Loucy (cell line): Measurements from ENCODE around the gene PITPNC1.
"Not testable (repeated sequence)": the region's sequence is repeated elsewhere in the genome, so short reads cannot be mapped to it uniquely, and the experiment has no call there.

ENCODE experiments used
- H2AFZ ChIP-seq: fragments of 200-600 bp; sonication (generic); 2 replicates; pipeline ENCODE4 v1.6.0; 2016; ENCODE audit warnings: antibody characterized with exemption, mild to moderate bottlenecking, low read length, moderate library complexity
- H3F3A ChIP-seq: fragments of 200-600 bp; 2 replicates; pipeline ENCODE4 v1.6.0; 2016; ENCODE audit warnings: antibody characterized with exemption, low read depth, mild to moderate bottlenecking
- H3K27me3 ChIP-seq: fragments of 200-600 bp; sonication (generic); 2 replicates; pipeline ENCODE4 v1.6.1; 2014; ENCODE audit warnings: low read length, mild to moderate bottlenecking; ENCODE audit not compliant: insufficient read depth, poor library complexity, severe bottlenecking
- H3K36me3 ChIP-seq: fragments of 200-600 bp; sonication (generic); 2 replicates; pipeline ENCODE4 v1.6.1; 2016; ENCODE audit warnings: low read length; ENCODE audit not compliant: insufficient read depth
- H3K4me1 ChIP-seq: fragments of 200-600 bp; sonication (generic); 2 replicates; pipeline ENCODE4 v1.5.1; 2014; ENCODE audit warnings: low read length, mild to moderate bottlenecking; ENCODE audit not compliant: insufficient read depth, poor library complexity, severe bottlenecking
- H3K4me2 ChIP-seq: fragments of 200-600 bp; sonication (generic); 2 replicates; pipeline ENCODE4 v1.6.0; 2014; ENCODE audit warnings: antibody characterized with exemption, low read length, low read depth, mild to moderate bottlenecking; ENCODE audit not compliant: poor library complexity, severe bottlenecking
- H3K4me3 ChIP-seq: fragments of 200-600 bp; sonication (generic); 2 replicates; pipeline ENCODE4 v1.5.1; 2014; ENCODE audit warnings: low read length, mild to moderate bottlenecking, mixed read lengths; ENCODE audit not compliant: poor library complexity, severe bottlenecking
- H3K79me2 ChIP-seq: fragments of 200-600 bp; sonication (generic); 2 replicates; pipeline ENCODE4 v1.6.1; 2014; ENCODE audit warnings: low read length; ENCODE audit not compliant: insufficient read depth
- H3K9ac ChIP-seq: fragments of 200-600 bp; sonication (generic); 2 replicates; pipeline ENCODE4 v1.6.0; 2014; ENCODE audit warnings: mild to moderate bottlenecking, low read depth, low read length, moderate library complexity; ENCODE audit not compliant: poor library complexity, severe bottlenecking
- H3K9me2 ChIP-seq: fragments of 200-600 bp; sonication (generic); replicated peaks from 2 replicates; pipeline ENCODE4 v1.6.1; 2016; ENCODE audit warnings: low read depth, low read length, mixed read lengths
- H3K9me3 ChIP-seq: fragments of 200-600 bp; sonication (generic); 2 replicates; pipeline ENCODE4 v1.6.1; 2014; ENCODE audit warnings: mild to moderate bottlenecking, antibody characterized with exemption, low read length, low read depth; ENCODE audit not compliant: insufficient read depth
- H4K20me1 ChIP-seq: fragments of 200-600 bp; sonication (generic); 2 replicates; pipeline ENCODE4 v1.6.0; 2014; ENCODE audit warnings: antibody characterized with exemption, low read length, mild to moderate bottlenecking; ENCODE audit not compliant: insufficient read depth, poor library complexity, severe bottlenecking
- EZH2phosphoT487 ChIP-seq: fragments of 200-600 bp; IDR thresholded peaks from 2 replicates; pipeline ENCODE4 v1.6.1; 2018; ENCODE audit warnings: antibody characterized with exemption, mild to moderate bottlenecking, moderate library complexity, borderline replicate concordance
- TF ChIP-seq, protein P1 (sequence below): fragments of 200-600 bp; sonication (generic); conservative IDR thresholded peaks from 2 replicates; pipeline ENCODE4 v1.5.1; 2014; ENCODE audit warnings: mild to moderate bottlenecking, antibody characterized with exemption, low read length

Gene PITPNC1

DNA sequence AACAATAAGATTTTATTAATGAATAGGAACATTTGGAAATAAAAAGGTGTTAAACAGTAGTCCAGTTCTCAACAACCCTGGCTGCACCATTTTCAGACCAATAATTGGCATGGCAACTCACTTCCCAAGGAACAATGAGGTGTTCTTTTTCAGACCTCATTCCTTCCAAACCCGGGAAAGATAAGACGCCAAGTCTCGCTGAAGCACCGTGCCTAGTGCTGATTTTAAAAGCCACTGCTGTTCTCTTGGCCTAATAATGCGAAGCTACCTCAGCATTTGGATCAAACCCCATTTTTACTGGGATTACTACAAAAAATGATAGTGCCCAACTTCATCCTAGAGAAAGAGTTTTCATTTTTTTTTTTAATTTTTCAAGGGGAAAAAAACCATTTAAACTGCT, 265.4 kb downstream of the PITPNC1 start:
- Histone ChIP-seq H3K9me3 (no peaks in the 10 kb centered on the region), H3F3A (no peaks in the 10 kb centered on the region), H3K27me3 (no peaks in the 10 kb centered on the region), H3K4me2 (no peak overlapping the region), H3K9me2 (no peaks in the 10 kb centered on the region), H2AFZ (no peak overlapping the region), H3K79me2 (no peaks in the 10 kb centered on the region), H3K36me3 (no peaks in the 10 kb centered on the region), H3K4me1 (no peaks in the 10 kb centered on the region), H3K9ac (no peak overlapping the region), H4K20me1 (no peaks in the 10 kb centered on the region), H3K4me3 (no peak overlapping the region)
- no peak for TF ChIP-seq EZH2phosphoT487
- TF ChIP-seq, protein P1, sequence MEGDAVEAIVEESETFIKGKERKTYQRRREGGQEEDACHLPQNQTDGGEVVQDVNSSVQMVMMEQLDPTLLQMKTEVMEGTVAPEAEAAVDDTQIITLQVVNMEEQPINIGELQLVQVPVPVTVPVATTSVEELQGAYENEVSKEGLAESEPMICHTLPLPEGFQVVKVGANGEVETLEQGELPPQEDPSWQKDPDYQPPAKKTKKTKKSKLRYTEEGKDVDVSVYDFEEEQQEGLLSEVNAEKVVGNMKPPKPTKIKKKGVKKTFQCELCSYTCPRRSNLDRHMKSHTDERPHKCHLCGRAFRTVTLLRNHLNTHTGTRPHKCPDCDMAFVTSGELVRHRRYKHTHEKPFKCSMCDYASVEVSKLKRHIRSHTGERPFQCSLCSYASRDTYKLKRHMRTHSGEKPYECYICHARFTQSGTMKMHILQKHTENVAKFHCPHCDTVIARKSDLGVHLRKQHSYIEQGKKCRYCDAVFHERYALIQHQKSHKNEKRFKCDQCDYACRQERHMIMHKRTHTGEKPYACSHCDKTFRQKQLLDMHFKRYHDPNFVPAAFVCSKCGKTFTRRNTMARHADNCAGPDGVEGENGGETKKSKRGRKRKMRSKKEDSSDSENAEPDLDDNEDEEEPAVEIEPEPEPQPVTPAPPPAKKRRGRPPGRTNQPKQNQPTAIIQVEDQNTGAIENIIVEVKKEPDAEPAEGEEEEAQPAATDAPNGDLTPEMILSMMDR, result no peak

GRCh38 chr17:67644061-67644460, 267.0 kb downstream of the PITPNC1 start:
- no peaks in the 10 kb centered on the region for H3K36me3 ChIP-seq
- H3K4me1 ChIP-seq, result no peaks in the 10 kb centered on the region
- no peak overlapping the region for H3K4me3 ChIP-seq
- no peaks in the 10 kb centered on the region for H3K9me3 ChIP-seq
- H3K9me2 ChIP-seq, result no peaks in the 10 kb centered on the region
- H2AFZ ChIP-seq, result no peak overlapping the region
- no peaks in the 10 kb centered on the region for H3K79me2 ChIP-seq
- no peak overlapping the region for H3K4me2 ChIP-seq
- no peak overlapping the region for H3K9ac ChIP-seq
- H3K27me3 ChIP-seq, result no peaks in the 10 kb centered on the region
- no peaks in the 10 kb centered on the region for H3F3A ChIP-seq
- no peak for TF ChIP-seq EZH2phosphoT487
- TF ChIP-seq, protein P1, result no peak
- H4K20me1 ChIP-seq, result no peaks in the 10 kb centered on the region

GRCh38 chr17:67645195-67645594, 268.1 kb downstream of the PITPNC1 start:
- H3K36me3 ChIP-seq, H3K27me3 ChIP-seq, H3F3A ChIP-seq, H3K9me3 ChIP-seq, H3K4me3 ChIP-seq, H3K9me2 ChIP-seq, H3K79me2 ChIP-seq, H3K4me1 ChIP-seq, H2AFZ ChIP-seq, H4K20me1 ChIP-seq, H3K4me2 ChIP-seq, H3K9ac ChIP-seq: not testable (repeated sequence)

- H3K9me2 ChIP-seq, result no peaks in the 10 kb centered on the region
- no peak overlapping the region for H3K4me2 ChIP-seq
- H2AFZ ChIP-seq, result no peak overlapping the region
- no peak overlapping the region for H3K9ac ChIP-seq
- H3K27me3 ChIP-seq, result no peaks in the 10 kb centered on the region
- no peaks in the 10 kb centered on the region for H3K4me1 ChIP-seq
- H3K4me3 ChIP-seq, result no peak overlapping the region
- TF ChIP-seq EZH2phosphoT487, result no peak
- TF ChIP-seq, protein P1, result no peak
- no peaks in the 10 kb centered on the region for H3K79me2 ChIP-seq
- H3K9me3 ChIP-seq, result no peaks in the 10 kb centered on the region
- H3F3A ChIP-seq, result no peaks in the 10 kb centered on the region
- no peaks in the 10 kb centered on the region for H3K36me3 ChIP-seq
- H4K20me1 ChIP-seq, result no peaks in the 10 kb centered on the region
Measured at GRCh38 chr17:67646472-67646871, 269.4 kb downstream of the PITPNC1 start.
